OCI-LY1 (cell line): ENCODE results near the gene DLX3.

ENCODE experiments used
- H2AFZ ChIP-seq: fragments of 200-600 bp; sonication (generic), shearing (Covaris generic); 2 replicates; pipeline ENCODE4 v1.6.0; 2014; ENCODE audit warnings: antibody characterized with exemption, mild to moderate bottlenecking, low read length
- H3F3A ChIP-seq: fragments of 200-600 bp; sonication (generic), shearing (Covaris generic); 2 replicates; pipeline ENCODE4 v1.6.0; 2014; ENCODE audit warnings: mild to moderate bottlenecking, antibody characterized with exemption, low read length, moderate library complexity; ENCODE audit not compliant: insufficient read depth
- H3K27ac ChIP-seq: fragments of 200-600 bp; sonication (generic); 2 replicates; pipeline ENCODE4 v1.5.1; 2014; ENCODE audit warnings: low read length, mixed run types, mild to moderate bottlenecking, low read depth; ENCODE audit not compliant: poor library complexity, severe bottlenecking
- H3K27me3 ChIP-seq: fragments of 200-600 bp; sonication (generic); 2 replicates; pipeline ENCODE4 v1.6.0; 2014; ENCODE audit warnings: antibody characterized with exemption, mild to moderate bottlenecking, low read length, moderate library complexity; ENCODE audit not compliant: insufficient read depth
- H3K36me3 ChIP-seq: fragments of 200-600 bp; sonication (generic); 2 replicates; pipeline ENCODE4 v1.6.1; 2014; ENCODE audit warnings: mild to moderate bottlenecking, antibody characterized with exemption, low read length, moderate library complexity, mixed read lengths; ENCODE audit not compliant: insufficient read depth
- H3K4me1 ChIP-seq: fragments of 200-600 bp; sonication (generic); 2 replicates; pipeline ENCODE4 v1.5.1; 2014; ENCODE audit warnings: mild to moderate bottlenecking, low read length, moderate library complexity; ENCODE audit not compliant: insufficient read depth, severe bottlenecking
- H3K4me2 ChIP-seq: fragments of 200-600 bp; sonication (generic), shearing (Covaris generic); 2 replicates; pipeline ENCODE4 v1.6.1; 2014; ENCODE audit warnings: low read length
- H3K4me3 ChIP-seq: fragments of 200-600 bp; sonication (generic); 2 replicates; pipeline ENCODE4 v1.5.1; 2014; ENCODE audit warnings: low read length, low read depth, mild to moderate bottlenecking, mixed read lengths; ENCODE audit not compliant: poor library complexity, severe bottlenecking
- H3K79me2 ChIP-seq: fragments of 200-600 bp; shearing (Covaris generic); 2 replicates; pipeline ENCODE4 v1.6.1; 2016; ENCODE audit warnings: mixed run types, low read length, mixed read lengths; ENCODE audit not compliant: insufficient read depth
- H3K9ac ChIP-seq: fragments of 200-600 bp; sonication (generic), shearing (Covaris generic); 2 replicates; pipeline ENCODE4 v1.6.1; 2014; ENCODE audit warnings: mild to moderate bottlenecking, low read length, mixed read lengths
- H3K9me2 ChIP-seq: fragments of 200-600 bp; sonication (generic), shearing (Covaris generic); 2 replicates; pipeline ENCODE4 v1.6.1; 2014; ENCODE audit warnings: low read depth, mild to moderate bottlenecking, low read length, mixed read lengths
- H3K9me3 ChIP-seq: fragments of 200-600 bp; shearing (Covaris generic); 2 replicates; pipeline ENCODE4 v1.6.1; 2014; ENCODE audit warnings: low read length, mixed read lengths
- H4K20me1 ChIP-seq: fragments of 200-600 bp; sonication (generic), shearing (Covaris generic); 2 replicates; pipeline ENCODE4 v1.6.0; 2016; ENCODE audit warnings: mild to moderate bottlenecking, low read length; ENCODE audit not compliant: insufficient read depth
- EZH2 ChIP-seq: fragments of 200-600 bp; sonication (generic), shearing (Covaris generic); IDR thresholded peaks from 2 replicates; pipeline ENCODE4 v1.8.0; 2017; ENCODE audit warnings: borderline replicate concordance, mixed run types, mild to moderate bottlenecking, antibody characterized with exemption, low read length, moderate library complexity, mixed read lengths
- TF ChIP-seq, protein P1 (sequence below): fragments of 200-600 bp; sonication (generic), shearing (Covaris generic); IDR thresholded peaks from 2 replicates; pipeline ENCODE4 v1.5.1; 2017; ENCODE audit warnings: mild to moderate bottlenecking, antibody characterized with exemption, low read length, moderate library complexity, mixed read lengths

DLX3 gene

DNA sequence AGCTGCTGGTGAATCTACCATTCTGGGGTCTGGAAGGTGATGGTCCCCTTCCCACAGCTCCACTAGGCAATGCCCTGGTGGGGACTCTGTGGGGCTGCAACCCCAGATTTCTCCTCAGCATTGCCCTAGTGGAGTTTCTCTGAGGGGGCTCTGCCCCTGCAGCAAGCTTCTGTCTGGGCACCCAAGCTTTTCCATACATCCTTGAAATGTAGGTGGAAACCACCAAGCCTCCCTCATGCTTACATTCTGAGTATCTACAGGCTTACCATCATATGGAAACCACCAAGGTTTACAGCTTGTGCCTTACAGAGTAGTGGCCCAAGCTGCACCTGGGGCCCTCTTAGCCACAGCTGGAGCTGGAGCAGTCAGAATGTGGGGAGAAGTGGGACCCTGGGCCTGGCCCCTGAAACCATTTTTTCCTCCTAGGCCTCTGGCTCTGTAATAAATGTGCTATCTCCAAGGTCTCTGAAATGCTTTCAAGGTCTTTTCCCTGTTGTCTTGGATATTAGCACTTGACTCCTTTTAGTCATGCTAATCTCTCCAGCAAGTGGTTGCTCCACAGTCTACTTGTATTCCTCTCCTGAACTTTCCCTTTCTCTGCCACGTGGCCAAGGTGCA lies 19.6 kb upstream of the DLX3 start:
- H3K4me3 ChIP-seq: no peak overlapping the region
- H3K27ac ChIP-seq: no peak overlapping the region
- H3K9me2 ChIP-seq: no peaks in the 10 kb centered on the region
- H3F3A ChIP-seq: no peaks in the 10 kb centered on the region
- TF ChIP-seq, protein P1, sequence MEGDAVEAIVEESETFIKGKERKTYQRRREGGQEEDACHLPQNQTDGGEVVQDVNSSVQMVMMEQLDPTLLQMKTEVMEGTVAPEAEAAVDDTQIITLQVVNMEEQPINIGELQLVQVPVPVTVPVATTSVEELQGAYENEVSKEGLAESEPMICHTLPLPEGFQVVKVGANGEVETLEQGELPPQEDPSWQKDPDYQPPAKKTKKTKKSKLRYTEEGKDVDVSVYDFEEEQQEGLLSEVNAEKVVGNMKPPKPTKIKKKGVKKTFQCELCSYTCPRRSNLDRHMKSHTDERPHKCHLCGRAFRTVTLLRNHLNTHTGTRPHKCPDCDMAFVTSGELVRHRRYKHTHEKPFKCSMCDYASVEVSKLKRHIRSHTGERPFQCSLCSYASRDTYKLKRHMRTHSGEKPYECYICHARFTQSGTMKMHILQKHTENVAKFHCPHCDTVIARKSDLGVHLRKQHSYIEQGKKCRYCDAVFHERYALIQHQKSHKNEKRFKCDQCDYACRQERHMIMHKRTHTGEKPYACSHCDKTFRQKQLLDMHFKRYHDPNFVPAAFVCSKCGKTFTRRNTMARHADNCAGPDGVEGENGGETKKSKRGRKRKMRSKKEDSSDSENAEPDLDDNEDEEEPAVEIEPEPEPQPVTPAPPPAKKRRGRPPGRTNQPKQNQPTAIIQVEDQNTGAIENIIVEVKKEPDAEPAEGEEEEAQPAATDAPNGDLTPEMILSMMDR: no peak
- no peak for TF ChIP-seq EZH2
- H3K36me3 ChIP-seq: no peaks in the 10 kb centered on the region; the same call in 1 of the 2 replicates
- no peak overlapping the region for H3K9ac ChIP-seq
- H3K27me3 ChIP-seq: no peaks in the 10 kb centered on the region
- H3K79me2 ChIP-seq: no peaks in the 10 kb centered on the region
- no peaks in the 10 kb centered on the region for H3K4me1 ChIP-seq
- no peaks in the 10 kb centered on the region for H4K20me1 ChIP-seq
- peaks cover 9% of the 10 kb centered on the region; the same call in 1 of the 2 replicates for H3K9me3 ChIP-seq
- H3K4me2 ChIP-seq: no peak overlapping the region
- H2AFZ ChIP-seq: no peak overlapping the region

DNA sequence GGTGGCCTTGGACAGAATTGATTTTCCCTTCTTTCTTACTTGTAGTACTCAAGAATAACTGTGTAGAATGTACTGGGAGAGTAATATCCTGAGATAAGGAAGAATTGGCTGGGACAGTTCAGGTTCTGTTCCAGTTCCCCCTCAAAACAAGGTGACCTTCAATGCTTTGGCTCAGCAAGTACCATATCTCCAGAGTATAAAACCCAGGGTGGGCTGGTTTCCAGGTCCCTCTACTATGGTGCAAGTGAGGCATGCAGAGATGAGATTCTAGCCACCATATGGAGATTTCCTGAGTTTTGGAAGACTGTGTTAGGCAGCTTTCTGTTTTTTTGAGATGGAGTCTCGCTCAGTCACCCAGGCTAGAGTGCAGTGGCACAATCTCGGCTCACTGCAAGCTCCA lies 18.1 kb upstream of the DLX3 start:
- Histone ChIP-seq H3K27me3 (no peaks in the 10 kb centered on the region), H4K20me1 (no peaks in the 10 kb centered on the region), H3K9me2 (no peaks in the 10 kb centered on the region), H3K27ac (no peak overlapping the region), H3K79me2 (no peaks in the 10 kb centered on the region), H3K4me2 (no peak overlapping the region), H2AFZ (no peak overlapping the region), H3K9me3 (peaks cover 9% of the 10 kb centered on the region; the same call in 1 of the 2 replicates), H3K36me3 (no peaks in the 10 kb centered on the region; the same call in 1 of the 2 replicates), H3K9ac (no peak overlapping the region), H3K4me1 (no peaks in the 10 kb centered on the region), H3F3A (no peaks in the 10 kb centered on the region), H3K4me3 (no peak overlapping the region)
- TF ChIP-seq EZH2: no peak
- TF ChIP-seq, protein P1: no peak

DNA sequence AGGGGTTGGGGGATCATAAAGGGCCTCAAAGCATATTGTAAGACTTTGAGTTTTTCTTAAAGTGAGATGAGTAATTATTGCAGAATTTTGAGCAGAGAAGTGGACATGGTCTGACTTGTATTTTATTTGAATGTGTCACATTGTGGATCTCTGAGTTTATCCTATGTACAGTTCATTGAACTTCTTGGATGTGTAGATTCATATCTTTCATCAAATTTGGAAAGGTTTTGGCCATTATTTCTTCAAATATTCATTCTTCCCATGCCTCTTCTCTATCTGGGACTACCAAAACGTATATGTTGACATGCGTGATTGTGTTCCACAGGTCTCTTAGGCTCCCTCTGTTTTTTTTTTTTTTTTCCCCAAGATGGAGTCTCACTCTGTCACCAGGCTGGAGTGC lies 14.3 kb upstream of the DLX3 start:
- Histone ChIP-seq H3K4me3 (no peak overlapping the region), H3K79me2 (no peaks in the 10 kb centered on the region), H3K27ac (no peak overlapping the region), H3K9ac (no peak overlapping the region), H3K4me1 (peaks cover 17% of the 10 kb centered on the region), H3K27me3 (no peaks in the 10 kb centered on the region), H3K4me2 (no peak overlapping the region), H2AFZ (no peak overlapping the region), H3K36me3 (no peaks in the 10 kb centered on the region; the same call in 1 of the 2 replicates), H3F3A (no peaks in the 10 kb centered on the region), H3K9me3 (peaks cover 6% of the 10 kb centered on the region; the same call in 1 of the 2 replicates), H3K9me2 (no peaks in the 10 kb centered on the region), H4K20me1 (no peaks in the 10 kb centered on the region)
- TF ChIP-seq EZH2: no peak
- TF ChIP-seq, protein P1: no peak
